Adrenal gland (tissue), 12 donors: ENCODE measurements around the gene MISFA. TPM values are rescaled to one million over a fixed set of nuclear protein-coding genes. Genes with fewer than 3 reads are reported as not detected.
A peak's percentile ranks its signal among the peaks of the same experiment; 100 is the strongest.
"Not testable (repeated sequence)": the region's sequence is repeated elsewhere in the genome, so short reads cannot be mapped to it uniquely, and the experiment has no call there.

ENCODE experiments used
- DNase-seq, 7 donors: peaks; one replicate each; pipeline ENCODE4 v3.0.0-alpha.2; 2019 to 2020
- H3K27ac ChIP-seq, 5 donors: fragments of 200-600 bp; sonication (generic) in 4 of 5; 1 replicate in 3 of 5; 2 replicates in 2 of 5; pipeline versions ENCODE4 v1.5.1 to v1.8.0; 2016 to 2020; ENCODE audit warnings: mild to moderate bottlenecking in 1 of 5
- H3K27me3 ChIP-seq: fragments of 200-600 bp; 2 replicates; pipeline ENCODE4 v1.8.0; 2021
- H3K36me3 ChIP-seq, 2 donors: fragments of 200-600 bp; replicated peaks in 1 of 2; 1 replicate in 1 of 2; 2 replicates in 1 of 2; pipeline versions ENCODE4 v1.5.1 to v1.8.0; 2018 to 2022
- H3K4me1 ChIP-seq, 2 donors: fragments of 200-600 bp; replicated peaks in 1 of 2; 1 replicate in 1 of 2; 2 replicates in 1 of 2; pipeline versions ENCODE4 v1.5.1 to v1.8.0; 2018 to 2021
- H3K4me3 ChIP-seq, 4 donors: fragments of 200-600 bp; sonication (generic) in 3 of 4; one replicate each; pipeline ENCODE4 v1.5.1; 2016 to 2018
- H3K9me3 ChIP-seq, 3 donors: fragments of 200-600 bp; sonication (generic) in 1 of 3; replicated peaks in 1 of 3; 1 replicate in 2 of 3; 2 replicates in 1 of 3; pipeline versions ENCODE4 v1.5.1 to v1.8.0; 2016 to 2021
- POLR2A ChIP-seq, 2 donors: fragments of 450-650 bp; IDR thresholded peaks; one replicate each; pipeline ENCODE4 v1.6.1; 2017; ENCODE audit warnings: antibody characterized with exemption in 2 of 2, mild to moderate bottlenecking in 2 of 2, moderate library complexity in 1 of 2
- WGBS, 4 donors: extraction: QIAGEN DNeasy Blood & Tissue Kit in 2 of 4; methylation state at CpG; one replicate each; pipeline versions ENCODE4 v1.1.5 to v1.1.7; 2013 to 2017; 5-methylcytosine and 5-hydroxymethylcytosine counted together
- intact Hi-C, 2 donors: fragments of 100-400 bp; cut with DNase I; formaldehyde crosslinking; loops; one replicate each; pipeline versions ENCODE4 v1.14.1 to v1.15.0; 2022 to 2023
- polyA plus RNA-seq, 3 donors: library from polyadenylated mRNA; stranded (reverse); fragments of 200-250 nt in 2 of 3; fragments of 350-450 nt in 1 of 3; fragmentation: Illumina TruSeq in 1 of 3; extraction: RNeasy Lipid Tissue Mini Kit (QIAGEN cat#74804) in 1 of 3; gene quantifications; one replicate each; pipeline ENCODE4 v1.2.3, GENCODE V29; 2013 to 2014
- total RNA-seq, 9 donors: library from RNA; depleted of rRNA in 4 of 9; stranded (reverse); fragments of >200 nt in 4 of 9; fragments of 120-200 nt in 1 of 9; fragmentation: NEBNext Ultra II Directional in 1 of 9; extraction: Animal tissue kit (Norgen Biotek cat#: 25700) in 1 of 9; gene quantifications; one replicate each; pipeline versions ENCODE4 v1.1.0 to v1.2.4, GENCODE V29; 2013 to 2023
- TF ChIP-seq, protein P1 (sequence below), 6 experiments: fragments of 450-650 bp in 4 of 6; fragments of 200-600 bp in 2 of 6; sonication (generic) in 1 of 6; IDR thresholded peaks; 1 replicate in 5 of 6; 2 replicates in 1 of 6; pipeline versions ENCODE4 v1.5.1 to v1.8.0; 2016 to 2021; ENCODE audit warnings: antibody characterized with exemption in 6 of 6, mild to moderate bottlenecking in 2 of 6, moderate library complexity in 1 of 6
- donor health status: healthy with polysubstance abuse.
- donor health status: Bipolar disorder and iron deficiency.
- donor health status: DM: yes; HTN: yes; CAD: no.
- donor health status: DM: no; HTN: no; CAD: no.
- donor health status: DM: no; HTN: no; CAD: no.
- donor health status: DM: yes; HTN: yes; CAD: no.

The MISFA gene
- total and polyA plus RNA-seq, 12 donors = 0.55 to 17.3 (median 3.7) TPM; not detected in 2

DNA sequence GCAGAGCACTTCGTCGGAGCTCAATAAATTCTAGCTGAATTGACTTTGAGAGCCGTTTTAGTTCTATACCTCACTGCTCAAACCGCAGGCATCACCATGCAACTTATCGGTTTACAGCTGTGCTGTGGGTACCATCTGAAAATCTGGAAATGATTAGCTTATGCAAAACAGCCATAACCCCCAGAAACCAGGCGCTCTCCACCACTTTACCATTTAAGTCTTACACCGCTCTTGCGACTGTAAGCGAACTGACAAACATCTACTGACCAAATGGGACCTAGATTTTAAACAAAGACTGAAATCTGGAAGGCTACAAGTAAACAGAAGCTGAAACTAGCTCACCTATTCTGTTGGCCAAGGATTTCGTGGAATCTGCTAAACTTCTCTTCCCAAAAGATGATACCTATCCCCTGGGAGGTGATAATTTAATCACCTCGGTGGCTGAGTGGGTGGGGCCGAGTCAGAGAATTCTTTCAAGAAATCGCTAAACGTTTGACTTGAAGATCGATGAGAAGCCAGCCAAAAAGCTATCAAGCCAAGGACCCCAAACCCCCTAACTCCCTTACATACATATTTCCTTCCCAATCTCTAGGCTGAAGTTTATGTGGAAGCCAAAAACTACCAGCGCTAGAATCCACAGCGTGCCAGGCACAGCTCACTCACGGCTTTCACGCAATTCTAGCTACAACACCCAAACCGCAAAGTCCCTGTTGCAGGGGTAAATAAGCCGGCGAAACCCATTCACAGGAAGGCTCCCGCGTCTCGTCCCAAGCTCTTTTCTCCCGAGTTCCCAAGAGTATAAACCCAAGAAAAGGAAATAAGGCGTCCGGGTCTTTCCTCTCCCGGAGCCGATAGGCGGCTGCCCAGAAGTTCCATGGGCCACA lies 33.9 kb downstream of the MISFA start:
- no peak for TF ChIP-seq POLR2A (IDR thresholded peaks at IDR 0.05)
- TF ChIP-seq, protein P1, sequence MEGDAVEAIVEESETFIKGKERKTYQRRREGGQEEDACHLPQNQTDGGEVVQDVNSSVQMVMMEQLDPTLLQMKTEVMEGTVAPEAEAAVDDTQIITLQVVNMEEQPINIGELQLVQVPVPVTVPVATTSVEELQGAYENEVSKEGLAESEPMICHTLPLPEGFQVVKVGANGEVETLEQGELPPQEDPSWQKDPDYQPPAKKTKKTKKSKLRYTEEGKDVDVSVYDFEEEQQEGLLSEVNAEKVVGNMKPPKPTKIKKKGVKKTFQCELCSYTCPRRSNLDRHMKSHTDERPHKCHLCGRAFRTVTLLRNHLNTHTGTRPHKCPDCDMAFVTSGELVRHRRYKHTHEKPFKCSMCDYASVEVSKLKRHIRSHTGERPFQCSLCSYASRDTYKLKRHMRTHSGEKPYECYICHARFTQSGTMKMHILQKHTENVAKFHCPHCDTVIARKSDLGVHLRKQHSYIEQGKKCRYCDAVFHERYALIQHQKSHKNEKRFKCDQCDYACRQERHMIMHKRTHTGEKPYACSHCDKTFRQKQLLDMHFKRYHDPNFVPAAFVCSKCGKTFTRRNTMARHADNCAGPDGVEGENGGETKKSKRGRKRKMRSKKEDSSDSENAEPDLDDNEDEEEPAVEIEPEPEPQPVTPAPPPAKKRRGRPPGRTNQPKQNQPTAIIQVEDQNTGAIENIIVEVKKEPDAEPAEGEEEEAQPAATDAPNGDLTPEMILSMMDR (IDR thresholded peaks at IDR 0.05) = no peak
- Histone ChIP-seq H3K36me3 (no peaks in the 10 kb centered on the region), H3K9me3 (no peaks in the 10 kb centered on the region), H3K4me1 (peaks cover 12 to 27% of the 10 kb centered on the region in 2 donors), H3K4me3 (peak overlapping the region; percentile 35 to 75 (median 64)), H3K27ac (peak overlapping the region; percentile 86 to 98 (median 88)), H3K27me3 (no peaks in the 10 kb centered on the region)
- WGBS, 4 donors = 7 to 15% (median 7%) methylated on average over 19 to 31 of the region's 31 CpGs
- peak in 1 of 7 donors; percentile 21 for DNase-seq
- intact Hi-C loops = loop anchor here in 1 of 2 donors (10.0 kb wide), 1 partner anchor 49 kb away; the partner anchor contains the start of gene UEVLD

DNA sequence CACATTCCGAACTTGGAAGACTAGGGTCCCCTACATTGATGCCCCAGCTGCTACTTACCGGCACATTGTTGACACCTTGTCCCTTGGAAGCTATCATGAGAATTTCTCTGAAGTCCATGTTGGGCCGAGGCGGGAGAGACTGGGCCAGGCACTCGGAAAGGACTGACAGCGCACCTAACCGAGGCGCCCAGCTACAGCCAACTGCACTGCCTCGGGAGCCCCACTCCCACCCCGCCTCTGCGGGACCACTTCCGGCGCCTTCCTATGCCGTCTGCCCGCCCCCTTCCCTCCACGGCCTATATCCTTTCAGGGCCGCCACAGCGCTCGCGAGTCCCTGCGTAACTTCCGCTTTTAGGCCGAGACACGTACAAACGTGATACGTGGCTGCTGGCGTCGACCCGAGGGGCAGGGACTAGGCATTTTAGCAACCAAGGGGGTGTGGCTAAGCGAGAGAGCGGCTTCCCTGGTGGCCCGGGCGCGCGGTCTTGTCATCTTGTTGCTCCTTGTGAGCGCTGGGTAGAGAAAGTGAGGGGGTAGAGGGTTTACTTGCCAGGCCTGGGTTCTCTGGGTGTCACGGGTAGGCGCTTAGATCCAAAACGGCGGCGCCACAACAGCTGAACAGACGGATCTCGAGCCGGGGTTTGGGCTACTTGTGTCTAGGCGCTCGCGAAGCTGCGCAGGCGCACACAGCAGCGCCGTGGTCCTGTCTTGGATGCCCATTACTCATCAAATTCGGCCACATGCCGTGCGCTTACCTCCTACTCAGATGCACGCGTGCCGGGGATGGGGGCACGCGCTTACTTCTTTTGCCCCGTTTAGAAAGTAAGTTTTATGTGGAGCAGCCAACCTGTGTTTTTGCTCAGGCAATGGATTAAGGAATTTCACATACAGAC lies 34.8 kb downstream of the MISFA start, which contains the start of gene SPTY2D1:
Gene SPTY2D1, minus strand, starts transcription at position 203 of the 893 bp plus-strand sequence. Its CDS starts 85 bp downstream, at position 118.
- 0% methylated on average over 19 to 60 of the region's 60 CpGs for WGBS, 4 donors
- Histone ChIP-seq H3K27me3 (no peaks in the 10 kb centered on the region), H3K9me3 (no peaks in the 10 kb centered on the region), H3K36me3 (no peaks in the 10 kb centered on the region), H3K4me1 (peaks cover 12 to 27% of the 10 kb centered on the region in 2 donors), H3K4me3 (peak within 1 kb of the TSS; percentile 35 to 75 (median 64)), H3K27ac (peak within 1 kb of the TSS; percentile 86 to 98 (median 88))
- intact Hi-C loops = loop anchor here in 1 of 2 donors (10.0 kb wide), 1 partner anchor 50 kb away; the partner anchor contains the start of gene UEVLD
- TF ChIP-seq, protein P1 (IDR thresholded peaks at IDR 0.05) = peak in 2 of 6 experiments; percentile 5 to 32
- peak; percentile 92 to 95 for TF ChIP-seq POLR2A (IDR thresholded peaks at IDR 0.05)
- DNase-seq = peak; percentile 99 to 100 (median 100)

DNA sequence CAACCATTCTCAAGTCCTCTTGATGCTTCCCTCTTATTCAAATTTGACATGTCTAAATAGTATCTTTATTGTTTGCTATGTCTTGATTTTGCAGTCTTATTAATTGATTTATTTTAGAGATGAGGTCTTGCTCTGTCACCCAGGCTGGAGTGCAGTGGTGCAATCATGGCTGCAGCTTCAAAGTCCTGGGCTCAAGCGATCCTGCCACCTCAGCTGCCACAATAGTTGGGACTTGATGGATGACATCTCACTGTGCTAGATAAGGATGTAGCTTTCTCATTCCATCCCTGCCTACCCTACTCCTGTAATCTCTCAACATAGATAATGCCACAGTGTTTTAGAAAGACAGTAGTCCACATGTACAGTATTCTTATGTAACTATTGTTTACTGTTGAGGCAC lies 42.1 kb downstream of the MISFA start:
- WGBS, 4 donors = 29 to 45% (median 37%) methylated on average over 1 of the region's 1 CpG
- Histone ChIP-seq H3K4me1 (no peaks in the 10 kb centered on the region), H3K4me3 (no peak overlapping the region), H3K27ac (no peak overlapping the region), H3K36me3 (no peaks in the 10 kb centered on the region), H3K9me3 (no peaks in the 10 kb centered on the region), H3K27me3 (no peaks in the 10 kb centered on the region)
- TF ChIP-seq, protein P1 (IDR thresholded peaks at IDR 0.05) = no peak
- TF ChIP-seq POLR2A (IDR thresholded peaks at IDR 0.05) = no peak
- intact Hi-C loops = no loop called here
- no peak for DNase-seq

DNA sequence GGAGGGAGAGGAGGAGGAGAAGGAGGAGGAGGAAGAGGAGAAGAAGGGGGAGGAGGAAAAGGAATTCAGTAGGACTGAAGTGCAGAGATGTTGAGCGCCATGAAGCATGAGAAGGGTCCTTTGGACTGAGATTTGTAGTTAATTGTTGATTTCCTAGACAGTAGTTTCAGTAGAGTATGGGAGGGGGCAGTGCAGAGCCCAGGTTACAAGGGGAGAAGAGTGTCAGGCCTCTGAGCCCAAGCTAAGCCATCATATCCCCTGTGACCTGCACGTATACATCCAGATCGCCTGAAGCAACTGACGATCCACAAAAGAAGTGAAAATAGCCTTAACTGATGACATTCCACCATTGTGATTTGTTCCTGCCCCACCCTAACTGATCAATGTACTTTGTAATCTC lies 43.4 kb downstream of the MISFA start:
- WGBS, 4 donors = 74 to 83% (median 80%) methylated on average over 4 of the region's 4 CpGs
- H3K4me3 ChIP-seq, DNase-seq, intact Hi-C loops, H3K27ac ChIP-seq, H3K36me3 ChIP-seq, H3K4me1 ChIP-seq, H3K27me3 ChIP-seq, H3K9me3 ChIP-seq: not testable (repeated sequence)
